HepG2 (cell line): Measurements from ENCODE around the gene ANKRD40. TPM values are rescaled to one million over a fixed set of nuclear protein-coding genes. Genes with fewer than 3 reads are reported as not detected.

Experiments used
- ATM ChIP-seq: fragments of 450-650 bp; IDR thresholded peaks from 2 replicates; pipeline ENCODE4 v1.7.1; 2017; ENCODE audit warnings: mild to moderate bottlenecking, borderline replicate concordance
- CEBPB ChIP-seq: IDR thresholded peaks from 2 replicates; pipeline ENCODE4 v1.6.1; 2011; ENCODE audit warnings: low read depth, low read length, improper control_type of control experiment, borderline replicate concordance
- DRAP1 ChIP-seq: IDR thresholded peaks from 2 replicates; pipeline ENCODE4 v1.6.1; 2016; ENCODE audit warnings: missing genetic modification reagents, missing compliant biosample characterization
- FOXJ3 ChIP-seq: sonication (generic); formaldehyde crosslinking; IDR thresholded peaks from 2 replicates; pipeline ENCODE4 v1.4.0; 2020; ENCODE audit warnings: missing genetic modification reagents, mild to moderate bottlenecking, borderline replicate concordance
- GFI1 ChIP-seq: sonication (generic); formaldehyde crosslinking; IDR thresholded peaks from 2 replicates; pipeline ENCODE4 v1.5.0; 2020; ENCODE audit warnings: missing genetic modification reagents, mild to moderate bottlenecking, borderline replicate concordance
- HNRNPK ChIP-seq: fragments of 200-400 bp; formaldehyde crosslinking; IDR thresholded peaks from 2 replicates; pipeline ENCODE4 v1.6.1; 2018; ENCODE audit warnings: low read length, low read depth, moderate library complexity, mild to moderate bottlenecking; ENCODE audit not compliant: poor library complexity, severe bottlenecking
- KMT2A ChIP-seq: sonication (generic); formaldehyde crosslinking; IDR thresholded peaks from 2 replicates; pipeline ENCODE4 v1.4.0; 2020; ENCODE audit warnings: missing genetic modification reagents
- NFKB2 ChIP-seq: sonication (generic); formaldehyde crosslinking; IDR thresholded peaks from 2 replicates; pipeline ENCODE4 v1.4.0; 2020; ENCODE audit warnings: missing genetic modification reagents, borderline replicate concordance
- NPAS2 ChIP-seq: sonication (generic); formaldehyde crosslinking; IDR thresholded peaks from 2 replicates; pipeline ENCODE4 v1.8.0; 2022; ENCODE audit warnings: mild to moderate bottlenecking, missing genetic modification reagents, borderline replicate concordance
- REL ChIP-seq: sonication (generic); formaldehyde crosslinking; conservative IDR thresholded peaks from 2 replicates; pipeline ENCODE4 v1.8.0; 2022; ENCODE audit warnings: mild to moderate bottlenecking, missing genetic modification reagents, moderate library complexity
- REPIN1 ChIP-seq: sonication (generic); formaldehyde crosslinking; IDR thresholded peaks from 2 replicates; pipeline ENCODE4 v1.8.0; 2022; ENCODE audit warnings: missing genetic modification reagents, low read depth, mild to moderate bottlenecking, borderline replicate concordance
- SALL1 ChIP-seq: sonication (generic); formaldehyde crosslinking; IDR thresholded peaks from 2 replicates; pipeline ENCODE4 v1.8.0; 2022; ENCODE audit warnings: mild to moderate bottlenecking, missing genetic modification reagents
- SATB2 ChIP-seq: sonication (generic); formaldehyde crosslinking; IDR thresholded peaks from 2 replicates; pipeline ENCODE4 v1.5.0; 2020; ENCODE audit warnings: missing genetic modification reagents
- TCF12 ChIP-seq, 2 experiments: fragments of 450-650 bp in 1 of 2; sonication (generic) in 1 of 2; formaldehyde crosslinking in 1 of 2; IDR thresholded peaks; 2 replicates each; pipeline versions ENCODE4 v1.6.1 to v1.8.0; 2017 to 2022; ENCODE audit warnings: antibody characterized with exemption in 1 of 2, mild to moderate bottlenecking in 1 of 2, missing genetic modification reagents in 1 of 2, moderate library complexity in 1 of 2
- TMF1 ChIP-seq: sonication (generic); formaldehyde crosslinking; IDR thresholded peaks from 2 replicates; pipeline ENCODE4 v1.8.1; 2022; ENCODE audit warnings: low read depth, missing genetic modification reagents
- ZBTB7A ChIP-seq: sonication (generic); formaldehyde crosslinking; IDR thresholded peaks from 2 replicates; pipeline ENCODE4 v1.8.0; 2022; ENCODE audit warnings: mild to moderate bottlenecking, missing genetic modification reagents
- ZNF34 ChIP-seq: sonication (generic); formaldehyde crosslinking; IDR thresholded peaks from 2 replicates; pipeline ENCODE4 v1.4.0; 2020; ENCODE audit warnings: mild to moderate bottlenecking, missing genetic modification reagents, borderline replicate concordance
- ZNF510 ChIP-seq: sonication (generic); formaldehyde crosslinking; IDR thresholded peaks from 2 replicates; pipeline ENCODE4 v1.4.0; 2020; ENCODE audit warnings: low read depth, mild to moderate bottlenecking, missing genetic modification reagents
- ZNF530 ChIP-seq: sonication (generic); formaldehyde crosslinking; IDR thresholded peaks from 2 replicates; pipeline ENCODE4 v1.5.0; 2020; ENCODE audit warnings: low read depth, mild to moderate bottlenecking, missing genetic modification reagents
- ZNF543 ChIP-seq: sonication (generic); formaldehyde crosslinking; IDR thresholded peaks from 2 replicates; pipeline ENCODE4 v1.4.0; 2020; ENCODE audit warnings: mild to moderate bottlenecking, missing genetic modification reagents
- ZNF562 ChIP-seq: sonication (generic); formaldehyde crosslinking; IDR thresholded peaks from 2 replicates; pipeline ENCODE4 v1.8.0; 2022; ENCODE audit warnings: missing genetic modification reagents, borderline replicate concordance
- ZNF713 ChIP-seq: sonication (generic); formaldehyde crosslinking; IDR thresholded peaks from 2 replicates; pipeline ENCODE4 v1.4.0; 2020; ENCODE audit warnings: mild to moderate bottlenecking, missing genetic modification reagents
- ZNF724P ChIP-seq: sonication (generic); formaldehyde crosslinking; IDR thresholded peaks from 2 replicates; pipeline ENCODE4 v1.8.0; 2022; ENCODE audit warnings: missing genetic modification reagents, borderline replicate concordance
- ZNF788 ChIP-seq: sonication (generic); formaldehyde crosslinking; IDR thresholded peaks from 2 replicates; pipeline ENCODE4 v1.5.0; 2020; ENCODE audit warnings: mild to moderate bottlenecking, missing genetic modification reagents, borderline replicate concordance
- polyA plus RNA-seq, 8 experiments: library from polyadenylated mRNA; depleted of rRNA in 3 of 8; stranded (reverse) in 7 of 8; unstranded in 1 of 8; fragments of >200 nt; fragmentation: Illumina TruSeq in 4 of 8; extraction: Trizol in 4 of 8; gene quantifications; 2 replicates each; pipeline versions ENCODE4 v1.2.1 to v1.2.3, GENCODE V29; 2011 to 2016; ENCODE audit warnings: low read depth in 4 of 8, missing spikeins in 1 of 8, mixed read lengths in 1 of 8; ENCODE audit not compliant: insufficient read depth in 1 of 8
- total RNA-seq, 5 experiments: library from RNA; depleted of rRNA; stranded (reverse); fragments of >200 nt; fragmentation: Illumina TruSeq; extraction: Trizol; gene quantifications; 2 replicates each; pipeline ENCODE4 v1.2.3, GENCODE V29; 2016; ENCODE audit warnings: low read depth in 1 of 5
- TF ChIP-seq, protein P1 (sequence below): sonication (generic); formaldehyde crosslinking; IDR thresholded peaks from 2 replicates; pipeline ENCODE4 v1.4.0; 2020; ENCODE audit warnings: low read depth, mild to moderate bottlenecking, missing genetic modification reagents
- TF ChIP-seq, protein P2 (sequence below): sonication (generic); formaldehyde crosslinking; IDR thresholded peaks from 2 replicates; pipeline ENCODE4 v1.4.0; 2020; ENCODE audit warnings: missing genetic modification reagents
- TF ChIP-seq, protein P3 (sequence below): sonication (generic); formaldehyde crosslinking; IDR thresholded peaks from 2 replicates; pipeline ENCODE4 v1.4.0; 2020; ENCODE audit warnings: mild to moderate bottlenecking, low read depth, missing genetic modification reagents

Gene ANKRD40
- total and polyA plus RNA-seq, 2 of the 13 experiments (the other 11 are each of a cell fraction or from before 2014, with no cell fraction given) = 35.0 to 46.4 TPM

- peak; percentile 97 for TF ChIP-seq ZBTB7A (CRISPR knock-in tag)
- peak; percentile 94 for TF ChIP-seq GFI1 (CRISPR knock-in tag)
- TF ChIP-seq, protein P1, sequence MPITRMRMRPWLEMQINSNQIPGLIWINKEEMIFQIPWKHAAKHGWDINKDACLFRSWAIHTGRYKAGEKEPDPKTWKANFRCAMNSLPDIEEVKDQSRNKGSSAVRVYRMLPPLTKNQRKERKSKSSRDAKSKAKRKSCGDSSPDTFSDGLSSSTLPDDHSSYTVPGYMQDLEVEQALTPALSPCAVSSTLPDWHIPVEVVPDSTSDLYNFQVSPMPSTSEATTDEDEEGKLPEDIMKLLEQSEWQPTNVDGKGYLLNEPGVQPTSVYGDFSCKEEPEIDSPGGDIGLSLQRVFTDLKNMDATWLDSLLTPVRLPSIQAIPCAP (CRISPR knock-in tag) = peak; percentile 56; the same call in 1 of the 2 replicates
- TF ChIP-seq ZNF530 (CRISPR knock-in tag) = no peak
- peak; percentile 79; the same call in 1 of the 2 replicates for TF ChIP-seq TMF1 (CRISPR knock-in tag)
- no peak for TF ChIP-seq SATB2 (CRISPR knock-in tag)
- TF ChIP-seq, protein P2, sequence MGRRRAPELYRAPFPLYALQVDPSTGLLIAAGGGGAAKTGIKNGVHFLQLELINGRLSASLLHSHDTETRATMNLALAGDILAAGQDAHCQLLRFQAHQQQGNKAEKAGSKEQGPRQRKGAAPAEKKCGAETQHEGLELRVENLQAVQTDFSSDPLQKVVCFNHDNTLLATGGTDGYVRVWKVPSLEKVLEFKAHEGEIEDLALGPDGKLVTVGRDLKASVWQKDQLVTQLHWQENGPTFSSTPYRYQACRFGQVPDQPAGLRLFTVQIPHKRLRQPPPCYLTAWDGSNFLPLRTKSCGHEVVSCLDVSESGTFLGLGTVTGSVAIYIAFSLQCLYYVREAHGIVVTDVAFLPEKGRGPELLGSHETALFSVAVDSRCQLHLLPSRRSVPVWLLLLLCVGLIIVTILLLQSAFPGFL (CRISPR knock-in tag) = peak; percentile 63; the same call in 1 of the 2 replicates
- no peak for TF ChIP-seq NPAS2 (CRISPR knock-in tag)
- no peak for TF ChIP-seq ZNF562
- peak; percentile 98 for TF ChIP-seq FOXJ3 (CRISPR knock-in tag)
- no peak for TF ChIP-seq TCF12 (IDR thresholded peaks at IDR 0.05)
- peak; percentile 88 for TF ChIP-seq TCF12 (CRISPR knock-in tag; IDR thresholded peaks at IDR 0.05)
- TF ChIP-seq KMT2A (CRISPR knock-in tag) = peak; percentile 89
- peak; percentile 95; the same call in 1 of the 2 replicates for TF ChIP-seq ZNF724P (CRISPR knock-in tag)
- TF ChIP-seq ZNF788 (CRISPR knock-in tag) = peak; percentile 98
- peak; percentile 82; the same call in 1 of the 2 replicates for TF ChIP-seq REL (CRISPR knock-in tag)
- 0 out of 2 replicates have a peak, but pooled peaks have one; percentile 4 for TF ChIP-seq ZNF713 (CRISPR knock-in tag)
- TF ChIP-seq ZNF34 (CRISPR knock-in tag) = peak; percentile 95
- TF ChIP-seq CEBPB = peak; percentile 72; the same call in 1 of the 2 replicates
- peak; percentile 94 for TF ChIP-seq ZNF510 (CRISPR knock-in tag)
- peak; percentile 99 for TF ChIP-seq SALL1 (CRISPR knock-in tag)
- TF ChIP-seq, protein P3, sequence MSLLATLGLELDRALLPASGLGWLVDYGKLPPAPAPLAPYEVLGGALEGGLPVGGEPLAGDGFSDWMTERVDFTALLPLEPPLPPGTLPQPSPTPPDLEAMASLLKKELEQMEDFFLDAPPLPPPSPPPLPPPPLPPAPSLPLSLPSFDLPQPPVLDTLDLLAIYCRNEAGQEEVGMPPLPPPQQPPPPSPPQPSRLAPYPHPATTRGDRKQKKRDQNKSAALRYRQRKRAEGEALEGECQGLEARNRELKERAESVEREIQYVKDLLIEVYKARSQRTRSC (CRISPR knock-in tag) = peak; percentile 77; the same call in 1 of the 2 replicates
- TF ChIP-seq NFKB2 = peak; percentile 92; the same call in 1 of the 2 replicates
- TF ChIP-seq REPIN1 (CRISPR knock-in tag) = peak; percentile 97
- no peak for TF ChIP-seq ATM
- TF ChIP-seq ZNF543 (CRISPR knock-in tag) = peak; percentile 84; the same call in 1 of the 2 replicates
- no peak for TF ChIP-seq HNRNPK
- TF ChIP-seq DRAP1 (CRISPR knock-in tag) = peak; percentile 94
Observed at GRCh38 chr17:50684612-50685333, 22.9 kb downstream of the ANKRD40 start (continued).
